CD14-positive monocyte (primary cell): Measurements from ENCODE around the gene TCEAL2. TPM values are rescaled to one million over a fixed set of nuclear protein-coding genes. Genes with fewer than 3 reads are reported as not detected.

Experiments
- DNase-seq, 3 donors: peaks; one replicate each; pipeline ENCODE4 v3.0.0-alpha.2; 2011 to 2022
- H2AFZ ChIP-seq: 2 replicates; pipeline ENCODE4 v1.6.0; 2012; ENCODE audit warnings: mild to moderate bottlenecking, low read depth, low read length, inconsistent platforms; ENCODE audit not compliant: insufficient read depth, poor library complexity, severe bottlenecking
- H3K27ac ChIP-seq, 2 donors: 1 replicate in 1 of 2; 2 replicates in 1 of 2; pipeline ENCODE4 v1.5.1; 2012 to 2013; ENCODE audit warnings: low read length in 2 of 2, control low read depth in 1 of 2, inconsistent platforms in 1 of 2, low read depth in 1 of 2, mild to moderate bottlenecking in 1 of 2
- H3K27me3 ChIP-seq, 2 donors: one replicate each; pipeline versions ENCODE4 v1.6.0 to v1.6.1; 2011 to 2013; ENCODE audit warnings: low read length in 2 of 2; ENCODE audit not compliant: control insufficient read depth in 2 of 2, insufficient read depth in 2 of 2
- H3K36me3 ChIP-seq, 2 donors: replicated peaks in 1 of 2; 1 replicate in 1 of 2; 2 replicates in 1 of 2; pipeline versions ENCODE4 v1.5.1 to v1.6.1; 2012 to 2013; ENCODE audit warnings: low read length in 2 of 2, control low read depth in 1 of 2, inconsistent platforms in 1 of 2, mild to moderate bottlenecking in 1 of 2; ENCODE audit not compliant: insufficient read depth in 2 of 2, control insufficient read depth in 1 of 2
- H3K4me1 ChIP-seq, 2 donors: 1 replicate in 1 of 2; 2 replicates in 1 of 2; pipeline versions ENCODE4 v1.5.1 to v1.6.1; 2012 to 2013; ENCODE audit warnings: low read length in 2 of 2, control low read depth in 1 of 2, inconsistent platforms in 1 of 2, mild to moderate bottlenecking in 1 of 2, moderate library complexity in 1 of 2; ENCODE audit not compliant: insufficient read depth in 2 of 2, control insufficient read depth in 1 of 2
- H3K4me2 ChIP-seq: replicated peaks from 2 replicates; pipeline ENCODE3; 2012; ENCODE audit warnings: low read length, moderate library complexity, mild to moderate bottlenecking; ENCODE audit not compliant: poor library complexity, severe bottlenecking; ENCODE audit errors: extremely low read depth
- H3K4me3 ChIP-seq, 3 experiments: fragments of 200-600 bp in 1 of 3; sonication (generic) in 1 of 3; replicated peaks in 1 of 3; 1 replicate in 2 of 3; 2 replicates in 1 of 3; pipeline ENCODE4 v1.5.1; 2011 to 2013; ENCODE audit warnings: low read length in 3 of 3, mild to moderate bottlenecking in 3 of 3, control low read depth in 2 of 3, low read depth in 2 of 3, inconsistent platforms in 1 of 3, moderate library complexity in 1 of 3
- H3K79me2 ChIP-seq: 2 replicates; pipeline ENCODE4 v1.6.0; 2012; ENCODE audit warnings: mild to moderate bottlenecking, control low read depth, inconsistent platforms, low read length, moderate library complexity; ENCODE audit not compliant: insufficient read depth
- H3K9ac ChIP-seq: 2 replicates; pipeline ENCODE4 v1.6.0; 2017; ENCODE audit warnings: low read length, mild to moderate bottlenecking; ENCODE audit not compliant: insufficient read depth, poor library complexity, severe bottlenecking
- H3K9me3 ChIP-seq, 2 donors: replicated peaks in 1 of 2; 1 replicate in 1 of 2; 2 replicates in 1 of 2; pipeline versions ENCODE4 v1.5.1 to v1.6.1; 2012 to 2013; ENCODE audit warnings: low read length in 2 of 2, control low read depth in 1 of 2; ENCODE audit not compliant: control insufficient read depth in 1 of 2, insufficient read depth in 1 of 2
- H4K20me1 ChIP-seq: 2 replicates; pipeline ENCODE4 v1.6.0; 2012; ENCODE audit warnings: mild to moderate bottlenecking, low read length, control low read depth, moderate library complexity; ENCODE audit not compliant: insufficient read depth
- H3K27ac Mint-ChIP-seq, 7 donors: one replicate each; pipeline ENCODE4 v1.8.0; 2020; ENCODE audit warnings: mild to moderate bottlenecking in 7 of 7, mixed read lengths in 7 of 7, moderate library complexity in 6 of 7, inconsistent platforms in 2 of 7
- H3K27me3 Mint-ChIP-seq, 3 donors: one replicate each; pipeline ENCODE4 v1.8.0; 2021 to 2022; ENCODE audit warnings: low read depth in 3 of 3, mild to moderate bottlenecking in 3 of 3, mixed read lengths in 3 of 3, moderate library complexity in 3 of 3, inconsistent platforms in 1 of 3
- H3K36me3 Mint-ChIP-seq, 2 donors: one replicate each; pipeline ENCODE4 v1.8.0; 2020; ENCODE audit warnings: mixed read lengths in 2 of 2, inconsistent platforms in 1 of 2, mild to moderate bottlenecking in 1 of 2
- H3K4me1 Mint-ChIP-seq: one replicate; pipeline ENCODE4 v1.8.0; 2020; ENCODE audit warnings: mild to moderate bottlenecking, mixed read lengths
- H3K4me3 Mint-ChIP-seq, 2 donors: one replicate each; pipeline ENCODE4 v1.8.0; 2020; ENCODE audit warnings: mild to moderate bottlenecking in 2 of 2, mixed read lengths in 2 of 2, moderate library complexity in 1 of 2
- H3K9me3 Mint-ChIP-seq, 7 donors: one replicate each; pipeline ENCODE4 v1.8.0; 2020 to 2022; ENCODE audit warnings: mixed read lengths in 7 of 7, mild to moderate bottlenecking in 6 of 7, moderate library complexity in 6 of 7, inconsistent platforms in 2 of 7
- CTCF ChIP-seq: fragments of 200-600 bp; IDR thresholded peaks from one replicate; pipeline ENCODE4 v1.8.0; 2022; ENCODE audit warnings: antibody characterized with exemption, mild to moderate bottlenecking
- WGBS: methylation state at CpG from one replicate; pipeline ENCODE4 v1.1.5; 2013; ENCODE audit warnings: missing lambda C conversion rate; ENCODE audit not compliant: insufficient coverage; 5-methylcytosine and 5-hydroxymethylcytosine counted together
- intact Hi-C, 2 donors: fragments of 100-400 bp; cut with micrococcal nuclease; formaldehyde crosslinking; loops; one replicate each; pipeline versions ENCODE4 v1.15.0 to v1.15.1; 2023
- polyA plus RNA-seq, 3 donors: library from polyadenylated mRNA; depleted of rRNA in 1 of 3; unstranded in 2 of 3; stranded (reverse) in 1 of 3; fragments of 300-500 nt in 2 of 3; fragments of >200 nt in 1 of 3; fragmentation: Illumina TruSeq in 2 of 3; gene quantifications; 1 replicate in 2 of 3; 2 replicates in 1 of 3; pipeline ENCODE4 v1.2.3, GENCODE V29; 2012 to 2021

Gene TCEAL2
- polyA plus RNA-seq, 3 donors: not detected

DNA sequence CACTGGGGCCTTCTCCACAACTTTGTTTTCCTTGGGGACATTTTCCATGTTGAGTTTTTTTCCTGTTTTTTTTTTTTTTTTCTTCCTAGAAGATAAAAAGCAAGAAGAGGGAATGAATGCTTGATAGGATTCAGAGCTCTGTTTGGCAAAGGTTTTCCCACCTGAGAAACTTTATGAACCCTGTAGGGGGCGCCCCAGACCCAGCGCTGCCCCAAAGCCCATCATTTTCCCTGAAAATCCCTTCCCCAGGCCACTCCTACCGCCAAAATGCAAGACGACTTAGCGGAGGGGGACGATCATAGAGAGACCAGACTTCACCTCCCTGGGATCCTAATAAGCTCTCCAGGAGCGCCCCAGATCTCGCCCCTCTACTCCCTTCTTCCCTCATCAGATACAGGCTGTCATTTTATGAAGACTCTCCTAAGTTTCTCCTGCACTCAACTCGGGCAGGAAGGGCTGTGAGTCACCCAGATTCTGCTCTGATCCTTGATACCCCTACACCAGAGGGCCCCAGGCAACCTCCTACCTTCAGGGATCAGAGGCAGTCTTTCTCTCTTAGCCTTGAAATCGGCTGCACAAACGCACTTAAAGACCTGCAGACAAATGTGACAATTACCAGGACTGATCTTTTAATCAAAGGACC lies 28.9 kb downstream of the TCEAL2 start:
- Histone ChIP-seq H4K20me1 (no peaks in the 10 kb centered on the region), H3K4me3 (no peak overlapping the region), H2AFZ (peak overlapping the region; percentile 69), H3K36me3 (no peaks in the 10 kb centered on the region), H3K9ac (no peak overlapping the region), H3K27me3 (peaks cover 13 to 17% of the 10 kb centered on the region in 2 donors), H3K4me1 (peaks cover 0 to 5% of the 10 kb centered on the region in 2 donors), H3K4me2 (no peak overlapping the region), H3K9me3 (no peaks in the 10 kb centered on the region), H3K79me2 (no peaks in the 10 kb centered on the region), H3K27ac (no peak overlapping the region)
- Mint-ChIP-seq H3K36me3 (no peaks in the 10 kb centered on the region), H3K9me3 (peaks cover 0 to 12% (median 5%) of the 10 kb centered on the region in 7 donors), H3K27me3 (peaks cover 19 to 31% (median 27%) of the 10 kb centered on the region in 3 donors), H3K27ac (peak overlapping the region in 1 of 7 donors; percentile 53), H3K4me1 (peaks cover 17% of the 10 kb centered on the region), H3K4me3 (peak overlapping the region in 1 of 2 donors; percentile 93)
- 46% methylated on average over 5 of the region's 11 CpGs for WGBS
- DNase-seq: no peak
- intact Hi-C loops: no loop called here
- TF ChIP-seq CTCF: no peak

DNA sequence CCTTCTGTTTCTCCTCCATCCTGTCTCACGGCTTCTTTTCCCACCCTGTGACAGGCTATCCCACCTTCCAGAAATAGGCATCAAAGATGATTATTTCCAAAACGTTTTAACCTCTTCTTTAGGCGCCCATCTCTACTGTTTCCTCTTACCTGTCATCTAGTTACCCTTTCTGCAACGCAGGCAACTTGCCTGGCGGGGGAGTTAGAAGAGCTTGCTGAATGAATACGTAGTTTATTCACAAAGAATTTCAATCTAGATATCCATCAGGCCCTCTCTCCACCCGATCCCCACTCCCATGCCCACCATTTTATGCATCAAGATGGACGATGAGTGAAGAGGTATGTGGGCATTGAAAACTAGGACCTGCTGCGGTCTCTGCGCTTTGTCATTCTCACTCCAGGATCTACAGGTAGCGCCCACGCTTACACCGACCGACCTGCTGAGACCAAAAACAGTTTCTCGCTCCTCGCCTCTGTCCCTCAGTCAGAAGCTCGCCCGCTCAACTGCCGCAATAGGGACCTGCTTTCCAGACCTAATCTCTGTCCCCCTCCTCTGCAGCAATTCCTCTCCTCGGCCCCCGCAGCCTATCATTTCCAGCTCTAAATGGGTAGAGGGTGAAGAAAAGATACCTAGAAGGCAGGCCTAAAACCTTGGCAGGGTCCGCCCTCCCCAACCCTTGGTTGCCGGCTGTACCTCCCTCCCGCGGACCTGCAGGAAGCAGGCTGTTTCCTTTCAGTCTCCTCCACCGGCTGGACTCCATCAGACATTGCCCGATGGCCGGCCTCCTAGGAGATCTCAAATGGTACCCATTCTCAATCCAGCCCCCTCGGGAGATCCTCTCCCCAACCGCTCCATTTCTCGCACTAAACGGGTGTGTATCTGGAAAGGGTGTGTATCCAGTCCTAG lies 29.7 kb downstream of the TCEAL2 start:
- TF ChIP-seq CTCF: no peak
- peak overlapping the region; percentile 74 to 93 for H3K4me3 Mint-ChIP-seq
- H4K20me1 ChIP-seq: no peaks in the 10 kb centered on the region

More for the DNA sequence above, 29.7 kb downstream of the TCEAL2 start:
- Histone ChIP-seq H3K36me3 (no peaks in the 10 kb centered on the region), H3K27ac (no peak overlapping the region), H3K27me3 (peaks cover 10 to 17% of the 10 kb centered on the region in 2 donors), H3K9ac (no peak overlapping the region), H3K9me3 (no peaks in the 10 kb centered on the region), H3K4me3 (peak overlapping the region; percentile 11 to 69 (median 29)), H3K4me1 (peaks cover 0 to 5% of the 10 kb centered on the region in 2 donors), H2AFZ (peak overlapping the region; percentile 69), H3K4me2 (peak overlapping the region; percentile 70), H3K79me2 (no peaks in the 10 kb centered on the region)
- intact Hi-C loops: no loop called here
- no CpG with 5 or more reads among the region's 32 CpGs for WGBS
- H3K4me1 Mint-ChIP-seq: peaks cover 17% of the 10 kb centered on the region
- DNase-seq: no peak
- no peaks in the 10 kb centered on the region for H3K36me3 Mint-ChIP-seq
- H3K27ac Mint-ChIP-seq: no peak overlapping the region
- peaks cover 0 to 12% (median 5%) of the 10 kb centered on the region in 7 donors for H3K9me3 Mint-ChIP-seq
- H3K27me3 Mint-ChIP-seq: peaks cover 19 to 31% (median 27%) of the 10 kb centered on the region in 3 donors
